Caco-2 (cell line): ENCODE results near the gene PTPRN2. TPM values are rescaled to one million over a fixed set of nuclear protein-coding genes. Genes with fewer than 3 reads are reported as not detected.
A peak's percentile ranks its signal among the peaks of the same experiment; 100 is the strongest.

ENCODE experiments used
- BruUV-seq: library from RNA; stranded (reverse); fragments of 400-500 nt; replicated peaks from 2 replicates; lab custom pipeline; 2021; lab: Mats Ljungman, UMichigan
- CTCF ChIA-PET: fragments of 300-600 bp; sonication (Branson Sonifier 250); formaldehyde crosslinking; loops from one replicate; lab custom pipeline; 2022; ENCODE audit warnings: antibody characterized with exemption; lab: Charles Lee
- POLR2A ChIA-PET: fragments of 300-600 bp; sonication (Branson Sonifier 250); formaldehyde crosslinking; loops from one replicate; lab custom pipeline; 2022; ENCODE audit warnings: antibody characterized with exemption; lab: Charles Lee
- DNase-seq, 2 experiments: peaks; one replicate each; pipeline versions ENCODE4 v3.0.0 to v3.0.0-alpha.2; 2020 to 2022
- H3K27me3 ChIP-seq: replicated peaks from 2 replicates; pipeline ENCODE4 v1.6.0; 2011; ENCODE audit warnings: low read length; ENCODE audit not compliant: control insufficient read depth, insufficient read depth
- H3K36me3 ChIP-seq: 2 replicates; pipeline ENCODE4 v1.5.1; 2011; ENCODE audit warnings: low read length; ENCODE audit not compliant: control insufficient read depth, insufficient read depth
- H3K4me1 ChIP-seq: fragments of 250-450 bp; sonication (Bioruptor Pico); 2 replicates; pipeline ENCODE4 v1.5.1; 2020; ENCODE audit warnings: mild to moderate bottlenecking
- H3K4me3 ChIP-seq: 2 replicates; pipeline ENCODE4 v1.5.1; 2011; ENCODE audit warnings: low read depth, mild to moderate bottlenecking, control low read depth, low read length
- H3K9me3 ChIP-seq: fragments of 250-450 bp; sonication (Bioruptor Pico); 2 replicates; pipeline ENCODE4 v1.5.1; 2020; ENCODE audit warnings: mild to moderate bottlenecking, moderate library complexity
- H3K27ac Mint-ChIP-seq: one replicate; pipeline ENCODE4 v1.8.0; 2022; ENCODE audit warnings: mixed read lengths; ENCODE audit not compliant: unreplicated experiment
- H3K27me3 Mint-ChIP-seq: one replicate; pipeline ENCODE4 v1.8.0; 2022; ENCODE audit warnings: mixed read lengths; ENCODE audit not compliant: insufficient read depth, unreplicated experiment
- H3K36me3 Mint-ChIP-seq: one replicate; pipeline ENCODE4 v1.8.0; 2022; ENCODE audit warnings: mild to moderate bottlenecking, mixed read lengths; ENCODE audit not compliant: insufficient read depth, unreplicated experiment
- H3K4me1 Mint-ChIP-seq: one replicate; pipeline ENCODE4 v1.8.0; 2022; ENCODE audit warnings: low read depth, mixed read lengths; ENCODE audit not compliant: unreplicated experiment
- H3K4me3 Mint-ChIP-seq: one replicate; pipeline ENCODE4 v1.8.0; 2022; ENCODE audit warnings: mild to moderate bottlenecking, moderate library complexity, mixed read lengths; ENCODE audit not compliant: unreplicated experiment
- H3K9me3 Mint-ChIP-seq: one replicate; pipeline ENCODE4 v1.8.0; 2022; ENCODE audit warnings: mixed read lengths; ENCODE audit not compliant: unreplicated experiment
- CTCF ChIP-seq, 2 experiments: fragments of 200-600 bp in 1 of 2; IDR thresholded peaks; 1 replicate in 1 of 2; 2 replicates in 1 of 2; pipeline versions ENCODE4 v1.5.1 to v1.8.0; 2011 to 2022; ENCODE audit warnings: antibody characterized with exemption in 1 of 2, control low read depth in 1 of 2, inconsistent platforms in 1 of 2, low read depth in 1 of 2, low read length in 1 of 2, mild to moderate bottlenecking in 1 of 2, moderate library complexity in 1 of 2; ENCODE audit not compliant: insufficient read depth in 1 of 2, severe bottlenecking in 1 of 2, unreplicated experiment in 1 of 2
- intact Hi-C: fragments of 100-400 bp; cut with micrococcal nuclease; formaldehyde crosslinking; loops from one replicate; pipeline ENCODE4 v1.10.0; 2022; ENCODE audit not compliant: unreplicated experiment
- total RNA-seq: library from RNA; stranded (reverse); gene quantifications from 2 replicates; pipeline ENCODE4 v1.2.3, GENCODE V29; 2022

PTPRN2 gene
- total RNA-seq, 1 experiment from 2014 or later = 1.4 TPM

- no peaks in the 10 kb centered on the region for H3K36me3 ChIP-seq
- TF ChIP-seq CTCF (IDR thresholded peaks at IDR 0.05; ENCODE audit: insufficient read depth in 1 of 2, low read depth in 1 of 2, low read length in 1 of 2, severe bottlenecking in 1 of 2, unreplicated experiment in 1 of 2) = no peak
- H3K4me1 Mint-ChIP-seq = no peaks in the 10 kb centered on the region
- peaks cover 8% of the 10 kb centered on the region for H3K27me3 Mint-ChIP-seq
- no peaks in the 10 kb centered on the region for H3K9me3 Mint-ChIP-seq
- H3K27me3 ChIP-seq = no peaks in the 10 kb centered on the region
- no peaks in the 10 kb centered on the region for H3K4me1 ChIP-seq
- H3K27ac Mint-ChIP-seq = no peak overlapping the region
- ChIA-PET CTCF (no interaction called here), POLR2A (no interaction called here)
- BruUV-seq = no TSS peak
- H3K4me3 Mint-ChIP-seq = no peak overlapping the region
- H3K36me3 Mint-ChIP-seq = no peaks in the 10 kb centered on the region
- no peak overlapping the region for H3K4me3 ChIP-seq
- DNase-seq = no peak
- H3K9me3 ChIP-seq = no peaks in the 10 kb centered on the region; the same call in 1 of the 2 replicates
- intact Hi-C loops = no loop called here
These were observed 870.1 kb downstream of the PTPRN2 start for GRCh38 chr7:157717211-157718174.

GRCh38 chr7:157715938-157716280, 871.7 kb downstream of the PTPRN2 start:
- no peak overlapping the region for H3K27ac Mint-ChIP-seq
- CTCF ChIA-PET = no interaction called here
- Histone ChIP-seq H3K4me1 (no peaks in the 10 kb centered on the region), H3K27me3 (no peaks in the 10 kb centered on the region), H3K9me3 (no peaks in the 10 kb centered on the region; the same call in 1 of the 2 replicates), H3K36me3 (no peaks in the 10 kb centered on the region), H3K4me3 (no peak overlapping the region)
- no peaks in the 10 kb centered on the region for H3K36me3 Mint-ChIP-seq
- no TSS peak for BruUV-seq
- no peak for TF ChIP-seq CTCF (IDR thresholded peaks at IDR 0.05; ENCODE audit: insufficient read depth in 1 of 2, low read depth in 1 of 2, low read length in 1 of 2, severe bottlenecking in 1 of 2, unreplicated experiment in 1 of 2)
- DNase-seq = no peak
- no peaks in the 10 kb centered on the region for H3K9me3 Mint-ChIP-seq
- POLR2A ChIA-PET = no interaction called here
- no peaks in the 10 kb centered on the region for H3K4me1 Mint-ChIP-seq
- intact Hi-C loops = no loop called here
- no peak overlapping the region for H3K4me3 Mint-ChIP-seq
- H3K27me3 Mint-ChIP-seq = peaks cover 8% of the 10 kb centered on the region

- BruUV-seq = no TSS peak
- Mint-ChIP-seq H3K27me3 (peaks cover 8% of the 10 kb centered on the region), H3K36me3 (no peaks in the 10 kb centered on the region), H3K9me3 (no peaks in the 10 kb centered on the region), H3K4me3 (no peak overlapping the region), H3K27ac (no peak overlapping the region), H3K4me1 (no peaks in the 10 kb centered on the region)
- ChIA-PET CTCF (no interaction called here), POLR2A (no interaction called here)
- DNase-seq = peak in 1 of 2 experiments; percentile 7
- Histone ChIP-seq H3K9me3 (no peaks in the 10 kb centered on the region; the same call in 1 of the 2 replicates), H3K4me1 (no peaks in the 10 kb centered on the region), H3K36me3 (no peaks in the 10 kb centered on the region), H3K27me3 (no peaks in the 10 kb centered on the region), H3K4me3 (no peak overlapping the region)
- intact Hi-C loops = no loop called here
- TF ChIP-seq CTCF (IDR thresholded peaks at IDR 0.05; ENCODE audit: insufficient read depth in 1 of 2, low read depth in 1 of 2, low read length in 1 of 2, severe bottlenecking in 1 of 2, unreplicated experiment in 1 of 2) = no peak
These were observed 872.3 kb downstream of the PTPRN2 start for GRCh38 chr7:157715071-157715937.
